Jurkat, Clone E6-1 (cell line): ENCODE measurements around the gene NLRP7. TPM values are rescaled to one million over a fixed set of nuclear protein-coding genes. Genes with fewer than 3 reads are reported as not detected.
"Not testable (repeated sequence)": the region's sequence is repeated elsewhere in the genome, so short reads cannot be mapped to it uniquely, and the experiment has no call there.

Source experiments
- DNase-seq: peaks from one replicate; pipeline ENCODE4 v3.0.0-alpha.2; 2011; ENCODE audit warnings: low read depth, low spot score
- H3K4me3 ChIP-seq: 2 replicates; pipeline ENCODE4 v1.5.1; 2011; ENCODE audit warnings: mild to moderate bottlenecking, low read length, control low read depth, moderate library complexity
- polyA plus RNA-seq: library from polyadenylated mRNA; unstranded; fragments of >200 nt; gene quantifications from one replicate; pipeline ENCODE4 v1.2.1, GENCODE V29; 2012; ENCODE audit warnings: missing spikeins; ENCODE audit not compliant: insufficient read length, insufficient read depth

NLRP7 gene
- polyA plus RNA-seq, result not detected

DNA sequence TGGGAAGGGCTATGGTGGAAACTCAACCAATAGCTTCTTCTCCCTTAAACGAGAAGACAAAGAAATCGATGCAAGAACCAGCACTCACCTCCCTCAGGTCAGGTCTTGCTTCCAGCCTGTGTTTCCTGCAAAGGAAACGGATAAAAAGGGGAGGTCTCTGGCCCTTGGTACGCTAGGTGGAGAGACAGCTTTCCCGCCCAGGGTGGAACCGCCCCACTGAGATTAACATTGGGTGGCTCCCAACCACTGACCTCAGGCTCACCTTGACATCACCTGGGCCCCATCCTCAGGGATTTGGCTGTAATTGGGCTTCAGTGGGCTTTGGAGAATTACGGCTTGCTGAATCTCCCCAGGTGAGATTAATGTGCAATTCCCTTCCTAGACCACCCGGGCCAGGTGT, at the start of gene NLRP7:
Gene NLRP7 (minus strand): TSS at position 150 of the 400 bp plus-strand sequence.
- no peak within 1 kb of the TSS for H3K4me3 ChIP-seq
- DNase-seq, result no peak

DNA sequence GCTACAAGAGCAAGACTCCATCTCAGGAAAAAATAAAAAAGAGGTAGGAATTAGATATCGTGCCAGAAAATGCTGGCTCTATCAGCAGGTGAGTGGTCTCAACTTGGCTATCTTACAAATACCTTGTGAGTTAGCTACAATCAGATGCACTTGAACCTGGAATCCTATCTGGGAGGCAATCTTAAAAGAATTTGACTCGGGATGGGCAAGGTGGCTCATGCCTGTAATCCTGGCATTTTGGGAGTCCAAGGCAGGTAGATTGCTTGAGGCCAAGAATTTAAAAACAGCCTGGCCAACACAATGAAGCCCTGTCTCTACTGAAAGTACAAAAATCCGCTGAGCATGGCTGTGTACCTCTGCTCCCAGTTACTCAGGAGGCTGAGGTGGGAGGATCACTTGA, 48.2 kb upstream of the NLRP7 start:
- no peak for DNase-seq
- H3K4me3 ChIP-seq, result no peak overlapping the region

DNA sequence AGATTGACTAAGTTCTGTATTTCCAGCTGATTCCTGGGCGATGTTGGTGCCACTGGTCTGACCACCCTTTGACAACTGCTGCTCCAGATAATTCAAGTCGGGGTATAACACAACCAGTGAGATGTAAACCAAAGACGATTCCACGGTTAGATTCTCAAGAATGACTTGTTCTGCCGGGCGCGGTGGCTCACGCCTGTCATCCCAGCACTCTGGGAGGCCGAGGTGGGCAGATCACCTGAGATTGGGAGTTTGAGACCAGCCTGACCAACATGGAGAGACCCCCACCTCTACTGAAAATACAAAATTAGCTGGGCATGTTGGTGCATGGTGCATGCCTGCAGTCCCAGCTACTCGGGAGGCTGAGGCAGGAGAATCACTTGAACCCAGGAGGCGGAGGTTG, 42.2 kb upstream of the NLRP7 start:
- not testable (repeated sequence) for H3K4me3 ChIP-seq, DNase-seq

DNA sequence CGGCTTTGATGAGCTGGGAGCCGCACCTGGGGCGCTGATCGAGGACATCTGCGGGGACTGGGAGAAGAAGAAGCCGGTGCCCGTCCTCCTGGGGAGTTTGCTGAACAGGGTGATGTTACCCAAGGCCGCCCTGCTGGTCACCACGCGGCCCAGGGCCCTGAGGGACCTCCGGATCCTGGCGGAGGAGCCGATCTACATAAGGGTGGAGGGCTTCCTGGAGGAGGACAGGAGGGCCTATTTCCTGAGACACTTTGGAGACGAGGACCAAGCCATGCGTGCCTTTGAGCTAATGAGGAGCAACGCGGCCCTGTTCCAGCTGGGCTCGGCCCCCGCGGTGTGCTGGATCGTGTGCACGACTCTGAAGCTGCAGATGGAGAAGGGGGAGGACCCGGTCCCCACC, 35.2 kb upstream of the NLRP7 start:
- H3K4me3 ChIP-seq, DNase-seq: not testable (repeated sequence)

DNA sequence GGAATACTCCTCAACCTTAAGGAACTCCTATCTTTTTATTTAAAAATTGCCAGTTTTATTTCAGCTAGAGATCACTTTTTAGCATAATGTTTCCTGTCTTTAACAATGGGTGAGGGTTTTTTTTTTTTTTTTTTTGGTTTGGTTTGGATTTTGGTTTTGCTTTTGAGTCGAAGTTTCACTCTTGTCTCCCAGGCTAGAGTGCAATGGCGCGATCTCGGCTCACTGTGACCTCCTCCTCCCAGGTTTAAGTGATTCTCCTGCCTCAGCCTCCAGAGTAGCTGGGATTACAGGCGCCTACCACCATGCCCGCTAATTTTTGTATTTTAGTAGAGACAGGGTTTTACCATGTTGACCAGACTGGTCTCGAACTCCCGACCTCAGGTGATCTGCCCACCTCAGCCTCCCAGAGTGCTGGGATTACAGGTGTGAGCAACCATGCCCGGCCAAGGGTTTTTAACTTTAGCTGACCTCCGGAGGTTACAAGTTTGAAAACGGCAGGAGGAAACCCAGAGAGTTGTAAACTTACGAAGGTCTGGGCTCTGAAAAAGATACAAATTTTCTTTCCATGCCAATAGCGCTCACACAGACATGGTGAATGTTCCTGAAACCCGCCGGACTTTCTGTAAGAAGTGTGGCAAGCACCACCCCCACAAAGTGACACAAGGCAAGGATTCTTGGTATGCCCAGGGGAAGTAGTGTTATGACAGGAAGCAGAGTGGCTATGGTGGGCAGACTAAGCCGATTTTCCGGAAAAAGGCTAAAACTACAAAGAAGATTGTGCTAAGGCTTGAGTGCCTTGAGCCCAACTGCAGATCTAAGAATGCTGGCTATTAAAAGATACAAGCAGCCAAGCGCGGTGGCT, 26.1 kb upstream of the NLRP7 start:
- not testable (repeated sequence) for DNase-seq, H3K4me3 ChIP-seq

DNA sequence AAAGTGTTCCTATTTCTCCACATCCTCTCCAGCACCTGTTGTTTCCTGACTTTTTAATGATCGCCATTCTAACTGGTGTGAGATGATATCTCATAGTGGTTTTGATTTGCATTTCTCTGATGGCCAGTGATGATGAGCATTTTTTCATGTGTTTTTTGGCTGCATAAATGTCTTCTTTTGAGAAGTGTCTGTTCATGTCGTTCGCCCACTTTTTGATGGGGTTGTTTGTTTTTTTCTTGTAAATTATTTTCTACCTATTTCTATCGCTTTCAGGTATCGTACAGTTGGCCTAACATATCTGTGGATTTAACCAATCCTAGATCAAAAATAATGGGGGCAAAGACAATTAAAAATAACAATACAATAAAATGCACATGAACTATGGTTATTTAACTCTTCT, 24.1 kb upstream of the NLRP7 start:
- not testable (repeated sequence) for H3K4me3 ChIP-seq, DNase-seq

DNA sequence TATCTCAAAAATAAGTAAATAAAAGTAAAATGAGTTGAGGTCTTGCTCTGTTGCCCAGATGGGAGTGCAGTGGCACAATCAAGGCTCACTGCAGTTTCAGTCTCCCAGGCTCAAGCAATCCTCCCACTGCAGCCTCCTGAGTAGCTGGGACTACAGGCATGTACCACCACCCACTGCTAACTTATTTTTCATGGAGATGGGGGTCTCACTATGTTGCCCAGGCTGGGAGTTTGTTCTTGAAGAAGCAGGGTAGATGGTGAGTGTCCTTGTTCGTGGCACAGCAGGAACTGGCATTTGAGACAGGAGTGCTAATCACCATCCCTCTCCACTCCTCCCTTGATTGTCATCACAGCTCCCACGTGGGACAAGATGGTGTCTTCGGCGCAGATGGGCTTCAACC, 22.3 kb upstream of the NLRP7 start:
- no peak for DNase-seq

DNA sequence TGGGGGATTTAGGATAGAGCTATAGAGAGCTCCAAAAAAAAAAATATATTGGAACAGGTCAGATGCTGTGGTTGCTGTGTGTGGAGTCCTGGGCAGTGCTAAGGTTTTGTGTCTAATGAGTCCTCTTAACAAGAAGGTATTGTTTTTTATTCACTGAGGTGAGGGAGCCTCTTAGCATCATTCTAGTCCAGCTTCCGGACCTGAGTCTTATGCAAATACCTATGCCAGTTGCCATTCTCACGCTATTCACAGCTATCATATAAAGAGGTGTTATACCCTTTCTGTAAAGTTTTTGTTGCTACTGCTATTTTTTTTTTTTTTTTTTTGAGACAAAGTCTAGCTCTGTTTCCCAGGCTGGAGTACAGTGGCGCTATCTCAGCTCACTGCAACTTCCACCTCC, 20.3 kb upstream of the NLRP7 start:
- DNase-seq, result no peak
- no peak overlapping the region for H3K4me3 ChIP-seq

More for the DNA sequence above, 22.3 kb upstream of the NLRP7 start:
- H3K4me3 ChIP-seq, result no peak overlapping the region

DNA sequence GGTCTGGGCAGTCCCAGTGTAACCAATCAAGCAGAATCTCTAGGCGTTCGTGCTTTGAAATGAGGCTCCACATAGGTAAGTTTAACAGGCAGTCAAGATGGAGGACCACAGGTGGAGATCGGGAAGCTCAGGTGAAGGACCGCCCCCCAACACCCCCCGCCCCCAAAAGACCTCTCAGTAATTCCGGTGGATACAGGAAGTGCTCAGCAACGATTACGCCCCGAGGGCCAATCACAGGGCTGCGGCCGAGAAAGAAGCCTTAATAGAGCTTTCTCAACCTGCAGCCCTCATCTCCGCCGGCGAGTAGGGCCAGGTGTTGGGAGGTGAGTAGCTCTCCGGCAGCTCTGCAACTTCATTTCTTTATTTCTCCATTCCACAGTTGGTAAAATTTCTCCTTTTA, 17.7 kb upstream of the NLRP7 start:
- not testable (repeated sequence) for H3K4me3 ChIP-seq, DNase-seq

DNA sequence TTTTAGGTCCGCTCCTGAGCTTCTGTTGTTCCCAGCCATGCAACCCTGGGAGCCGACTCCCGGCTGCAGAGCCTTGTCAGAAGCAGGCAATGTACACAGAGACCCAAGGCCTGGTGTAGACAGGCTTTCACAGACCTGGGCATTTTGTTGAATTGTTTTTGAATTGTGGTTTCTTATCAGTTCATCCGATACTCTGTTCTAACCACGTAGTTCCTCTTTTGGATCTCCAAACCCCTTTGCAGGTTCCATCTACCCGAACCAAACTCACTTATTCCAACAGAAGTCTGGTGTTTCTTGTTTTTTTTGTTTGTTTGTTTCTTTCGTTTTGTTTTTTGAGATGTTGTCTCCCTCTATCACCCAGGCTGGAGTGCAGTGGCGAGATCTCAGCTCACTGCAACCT, 12.5 kb upstream of the NLRP7 start:
- DNase-seq, result no peak

DNA sequence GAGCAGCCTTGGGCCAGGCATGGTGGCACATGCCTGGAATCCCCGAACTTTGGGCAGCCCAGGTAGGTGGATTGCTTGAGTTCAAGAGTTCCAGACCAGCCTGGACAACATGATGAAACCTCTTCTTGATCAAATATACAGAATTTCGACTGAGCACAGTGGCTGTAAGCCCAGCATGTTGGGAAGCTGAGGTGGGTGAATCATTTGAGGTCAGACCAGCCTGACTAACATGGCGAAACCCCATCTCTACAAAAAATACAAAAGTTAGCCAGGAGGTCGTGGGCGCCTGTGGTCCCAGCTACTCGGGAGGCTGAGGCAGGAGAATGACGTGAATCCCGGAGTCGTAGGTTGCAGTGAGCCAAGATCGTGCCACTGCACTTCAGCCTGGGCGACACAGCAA, 8.0 kb upstream of the NLRP7 start:
- H3K4me3 ChIP-seq, result no peak overlapping the region
- no peak for DNase-seq

More for the DNA sequence above, 12.5 kb upstream of the NLRP7 start:
- no peak overlapping the region for H3K4me3 ChIP-seq

DNA sequence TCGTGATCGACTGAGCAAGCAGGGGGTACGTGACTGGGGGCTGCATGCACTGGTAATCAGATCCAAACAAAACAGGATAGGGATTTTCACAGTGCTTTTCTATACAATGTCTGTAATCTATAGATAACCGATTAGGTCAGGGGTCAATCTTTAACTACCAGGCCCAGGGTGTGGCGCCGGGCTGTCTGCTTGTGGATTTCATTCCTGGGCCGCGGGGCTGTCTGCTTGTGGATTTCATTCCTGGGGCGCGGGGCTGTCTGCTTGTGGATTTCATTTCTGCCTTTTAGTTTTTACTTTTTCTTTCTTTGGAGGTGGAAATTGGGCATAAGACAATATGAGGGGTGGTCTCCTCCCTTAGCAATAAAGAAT, 6.0 kb upstream of the NLRP7 start:
- H3K4me3 ChIP-seq, DNase-seq: not testable (repeated sequence)

DNA sequence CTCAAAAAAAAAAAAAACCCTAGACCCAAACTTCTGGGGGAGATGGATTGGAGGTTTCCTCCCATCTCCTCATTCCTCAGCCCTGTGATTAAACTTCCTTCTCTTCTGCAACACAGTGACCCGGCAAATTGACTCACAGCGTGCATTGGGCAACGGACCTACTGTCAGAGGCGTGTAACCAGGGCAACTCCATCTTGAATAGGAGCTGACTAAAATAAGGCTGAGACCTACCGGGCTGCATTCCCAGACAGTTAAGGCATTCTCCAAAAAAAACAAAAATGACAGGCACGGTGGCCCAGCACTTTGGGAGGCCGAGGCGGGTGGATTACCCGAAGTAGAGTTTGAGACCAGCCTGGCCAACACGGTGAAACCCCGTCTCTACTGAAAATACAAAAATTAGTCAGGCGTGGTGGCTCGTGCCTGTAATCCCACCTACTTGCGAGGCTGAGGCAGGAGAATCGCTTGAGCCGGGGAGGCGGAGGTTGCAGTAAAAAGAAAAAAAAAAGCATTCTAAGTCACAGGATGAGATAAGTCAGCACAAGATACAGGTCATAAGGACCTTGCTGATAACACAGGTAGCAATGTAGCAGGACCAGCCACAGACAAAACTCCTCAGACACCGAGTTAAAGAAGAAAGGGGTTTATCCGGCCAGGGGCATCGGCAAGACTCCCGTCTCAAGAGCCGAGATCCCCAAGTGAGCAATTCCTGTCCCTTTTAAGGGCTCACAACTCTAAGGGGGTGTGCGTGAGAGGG, 5.4 kb upstream of the NLRP7 start:
- DNase-seq, result no peak

DNA sequence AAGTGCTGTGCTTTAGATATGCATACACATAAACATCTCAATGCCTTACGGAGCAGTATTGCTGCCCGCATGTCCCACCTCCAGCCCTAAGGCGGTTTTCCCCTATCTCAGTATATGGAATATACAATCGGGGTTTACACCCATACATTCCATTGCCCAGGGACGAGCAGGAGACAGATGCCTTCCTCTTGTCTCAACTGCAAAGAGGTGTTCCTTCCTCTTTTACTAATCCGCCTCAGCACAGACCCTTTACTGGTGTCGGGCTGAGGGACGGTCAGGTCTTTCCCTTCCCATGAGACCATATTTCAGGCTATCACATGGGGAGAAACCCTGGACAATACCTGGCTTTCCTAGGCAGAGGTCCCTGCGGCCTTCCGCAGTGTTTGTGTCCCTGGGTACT, 3.2 kb upstream of the NLRP7 start:
- H3K4me3 ChIP-seq, DNase-seq: not testable (repeated sequence)

More for the DNA sequence above, 5.4 kb upstream of the NLRP7 start:
- H3K4me3 ChIP-seq, result no peak overlapping the region

DNA sequence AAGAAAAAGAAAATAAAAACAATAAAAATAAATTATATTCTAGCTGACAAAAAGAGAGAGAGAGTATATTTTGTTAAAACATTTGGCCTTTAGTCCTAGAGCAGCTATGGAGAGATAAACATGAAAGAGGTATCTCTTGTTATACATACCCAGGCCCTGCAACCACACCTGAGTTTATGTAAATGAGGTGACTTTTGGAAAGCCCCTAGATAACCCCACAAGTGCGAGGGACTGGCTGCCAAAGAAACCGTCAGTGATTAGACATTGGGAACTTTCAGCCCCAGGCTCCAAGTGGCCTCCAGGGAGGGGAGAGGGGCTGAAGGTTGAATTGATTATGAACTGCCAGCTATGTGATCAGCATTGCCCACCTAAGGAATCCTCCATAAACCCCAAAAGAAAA, 2.1 kb upstream of the NLRP7 start:
- H3K4me3 ChIP-seq, result no peak overlapping the region
- no peak for DNase-seq

DNA sequence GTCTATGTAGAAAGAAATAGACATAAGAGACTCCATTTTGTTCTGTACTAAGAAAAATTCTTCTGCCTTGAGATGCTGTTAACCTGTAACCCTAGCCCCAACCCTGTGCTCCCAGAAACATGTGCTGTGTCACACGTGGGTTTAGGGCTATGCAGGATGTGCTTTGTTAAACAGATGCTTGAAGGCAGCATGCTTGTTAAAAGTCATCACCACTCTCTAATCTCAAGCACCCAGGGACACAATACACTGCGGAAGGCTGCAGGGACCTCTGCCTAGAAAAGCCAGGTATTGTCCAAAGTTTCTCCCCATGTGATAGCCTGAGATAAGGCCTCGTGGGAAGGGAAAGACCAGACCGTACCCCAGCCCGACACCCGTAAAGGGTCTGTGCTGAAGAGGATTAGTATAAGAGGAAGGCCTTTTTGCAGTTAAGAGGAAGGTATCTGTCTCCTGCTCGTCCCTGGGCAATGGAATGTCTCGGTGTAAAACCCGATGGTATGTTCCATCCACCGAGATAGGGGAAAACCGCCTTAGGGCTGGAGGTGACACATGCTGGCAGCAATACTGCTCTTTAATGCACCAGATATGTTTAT, 3.5 kb downstream of the NLRP7 start:
- not testable (repeated sequence) for DNase-seq, H3K4me3 ChIP-seq

DNA sequence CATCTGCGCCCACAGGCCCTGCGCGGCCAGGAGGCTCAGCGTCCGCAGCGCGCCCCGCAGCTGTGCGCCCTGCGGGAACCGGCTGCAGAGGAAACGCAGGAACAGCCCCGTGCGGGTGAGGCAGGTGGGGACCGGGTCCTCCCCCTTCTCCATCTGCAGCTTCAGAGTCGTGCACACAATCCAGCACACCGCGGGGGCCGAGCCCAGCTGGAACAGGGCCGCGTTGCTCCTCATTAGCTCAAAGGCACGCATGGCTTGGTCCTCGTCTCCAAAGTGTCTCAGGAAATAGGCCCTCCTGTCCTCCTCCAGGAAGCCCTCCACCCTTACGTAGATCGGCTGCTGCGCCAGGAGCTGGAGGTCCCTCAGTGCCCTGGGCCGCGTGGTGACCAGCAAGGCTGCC, 7.8 kb downstream of the NLRP7 start:
- H3K4me3 ChIP-seq, DNase-seq: not testable (repeated sequence)

DNA sequence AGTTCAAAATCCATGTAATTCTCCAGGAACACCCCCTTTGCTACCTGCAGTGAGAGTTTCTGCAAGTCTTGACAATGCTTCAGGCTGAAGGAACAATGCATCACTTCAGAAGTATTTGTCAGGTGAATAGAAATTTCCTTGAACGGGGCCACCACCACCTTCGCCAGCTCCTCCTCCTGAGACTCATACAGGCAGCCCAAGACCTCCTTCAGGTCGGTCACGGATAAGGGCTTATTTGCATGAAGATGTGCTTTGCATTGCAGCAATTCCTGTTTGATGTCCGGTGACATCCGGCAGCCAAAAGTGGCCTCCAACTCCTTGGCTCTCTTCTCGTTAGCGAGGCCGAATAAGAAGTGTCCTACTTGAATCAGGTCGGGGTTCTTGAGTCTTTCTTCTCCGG, 8.4 kb downstream of the NLRP7 start:
- DNase-seq, result no peak

DNA sequence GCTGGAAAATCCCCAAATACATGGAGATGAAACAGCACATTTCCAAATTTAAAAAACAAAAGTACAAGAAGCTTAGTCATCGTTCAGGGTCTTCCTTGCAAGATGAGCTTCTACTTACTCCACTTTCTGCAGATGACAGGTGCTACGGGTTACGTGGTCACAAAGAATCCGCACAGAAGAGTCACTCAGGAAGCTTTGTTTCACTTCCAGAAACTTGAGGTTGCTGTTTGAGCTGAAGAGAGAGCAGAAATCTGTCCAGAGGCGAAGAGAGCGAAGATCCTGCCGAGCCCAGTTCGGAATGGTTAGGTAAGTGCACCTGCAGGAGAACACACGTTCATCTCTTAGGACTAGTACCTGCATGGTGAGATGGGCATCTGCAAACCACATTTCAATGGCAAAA, 9.4 kb downstream of the NLRP7 start:
- no peak for DNase-seq

More for the DNA sequence above, 8.4 kb downstream of the NLRP7 start:
- no peak overlapping the region for H3K4me3 ChIP-seq

DNA sequence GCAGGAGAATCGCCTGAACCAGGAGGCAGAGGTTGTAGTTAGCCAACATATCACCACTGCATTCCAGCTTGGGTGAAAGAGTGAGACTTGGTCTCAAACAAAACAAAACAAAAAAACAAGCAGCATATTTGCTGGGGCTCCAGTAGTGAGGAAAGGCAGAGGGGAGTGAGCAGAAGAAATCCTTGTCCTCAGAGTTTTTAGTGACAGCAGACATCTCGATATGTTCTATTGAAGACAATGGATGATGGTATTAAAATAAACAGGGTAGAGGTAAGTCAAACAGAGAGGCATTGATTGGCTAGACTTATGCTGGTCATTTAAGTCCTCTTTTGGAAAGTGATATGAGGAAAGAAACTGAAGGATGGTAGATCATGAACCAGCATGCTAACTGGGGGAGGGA, 19.0 kb downstream of the NLRP7 start:
- H3K4me3 ChIP-seq, result no peak overlapping the region
- DNase-seq, result no peak

More for the DNA sequence above, 9.4 kb downstream of the NLRP7 start:
- H3K4me3 ChIP-seq, result no peak overlapping the region
